ENCODE results near the gene SIK1. TPM values are rescaled to one million over a fixed set of nuclear protein-coding genes. Genes with fewer than 3 reads are reported as not detected.
"Not testable (repeated sequence)": the region's sequence is repeated elsewhere in the genome, so short reads cannot be mapped to it uniquely, and the experiment has no call there.

SIK1 gene
- total RNA-seq, 3 donors from 2014 or later (not counting 1 experiment from before 2014, with no cell fraction given), result 201 to 382 (median 203) TPM

DNA sequence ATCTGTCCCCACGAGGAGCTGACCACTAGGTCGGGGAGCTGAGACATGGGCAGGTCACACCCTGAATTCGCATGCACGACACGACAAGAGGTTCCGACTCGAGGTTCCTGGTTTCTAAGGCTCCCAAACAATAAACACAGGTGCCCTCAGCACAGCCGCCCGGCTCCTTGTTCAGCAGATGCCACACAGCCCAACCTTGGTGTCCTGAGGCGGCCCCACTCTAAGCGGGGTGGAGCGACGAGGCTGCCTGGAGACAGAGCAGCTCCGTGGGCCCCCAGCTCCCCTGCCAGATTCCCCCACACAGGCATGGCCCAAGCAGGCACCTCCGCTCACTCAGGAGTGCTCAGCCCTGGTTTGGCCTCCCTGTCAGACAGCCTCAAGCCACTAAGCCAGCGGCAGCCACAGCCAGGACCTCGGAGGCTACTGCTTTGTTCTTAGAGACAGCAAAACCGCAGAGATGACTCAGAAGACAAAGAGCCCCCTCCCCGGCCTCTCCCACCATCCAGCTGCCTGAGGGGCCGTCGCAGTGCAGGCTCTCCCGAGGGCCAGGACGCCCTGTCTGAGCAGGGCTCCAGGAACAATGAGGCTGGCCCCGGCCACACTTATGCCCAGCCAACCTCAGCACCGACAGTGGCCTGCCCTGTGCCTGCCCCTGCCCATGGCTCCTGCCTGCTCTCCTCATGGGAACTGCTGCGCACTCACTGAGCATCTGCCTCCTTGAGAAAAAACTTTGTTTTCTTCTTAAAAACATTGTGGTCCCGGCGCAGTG lies 14.7 kb downstream of the SIK1 start:
- H3K36me3 Mint-ChIP-seq; H3K4me3 ChIP-seq (ENCODE audit: low read length); H3K4me1 ChIP-seq (ENCODE audit: control insufficient read depth, insufficient read depth, low read length); H3K27ac ChIP-seq (ENCODE audit: low read length); H3K27me3 Mint-ChIP-seq (ENCODE audit: low read depth in 2 of 2); H3K9me3 Mint-ChIP-seq; DNase-seq; H3K27me3 ChIP-seq (ENCODE audit: control insufficient read depth, insufficient read depth, low read length); H3K4me3 Mint-ChIP-seq; H3K4me1 Mint-ChIP-seq; H3K36me3 ChIP-seq (ENCODE audit: control insufficient read depth, insufficient read depth, low read length); H3K27ac Mint-ChIP-seq; H3K9me3 ChIP-seq (ENCODE audit: control insufficient read depth, insufficient read depth, low read length); intact Hi-C loops (cut with micrococcal nuclease): not testable (repeated sequence)
- no CpG with 5 or more reads among the region's 28 CpGs for WGBS (ENCODE audit: insufficient coverage)
- ATAC-seq, result peak in 2 of 3 donors; percentile 36 to 55

DNA sequence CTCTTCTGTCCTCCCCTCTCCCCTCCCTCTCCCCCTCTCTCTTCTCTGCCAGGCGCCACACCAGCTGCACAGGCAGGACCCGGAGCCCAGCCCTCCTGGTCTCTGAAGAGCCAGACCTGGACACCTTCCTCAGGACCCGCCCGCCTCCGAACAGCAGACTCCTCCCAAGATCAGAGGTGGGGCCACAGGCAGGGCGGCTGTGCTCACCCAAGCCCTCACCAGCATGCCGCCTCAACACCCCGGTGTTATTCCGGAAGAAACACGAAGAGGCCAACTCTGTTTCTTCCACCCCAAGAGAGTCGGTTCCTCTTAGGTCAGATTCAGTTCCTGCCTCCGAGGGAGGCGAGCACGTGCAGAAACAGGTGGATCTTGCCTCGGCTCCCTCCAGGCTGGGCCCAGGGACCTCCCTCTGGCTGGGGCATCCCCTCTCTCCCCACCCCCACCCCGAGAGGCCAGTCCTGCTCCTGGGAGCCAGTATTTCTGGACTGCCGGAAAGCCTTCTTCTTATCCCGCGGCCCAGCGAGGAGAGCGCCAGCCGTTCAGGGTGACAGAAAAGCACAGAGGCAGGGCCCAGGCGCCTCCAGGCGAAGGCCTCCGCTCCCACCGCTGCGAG lies 16.4 kb downstream of the SIK1 start:
- H3K36me3 Mint-ChIP-seq; H3K27ac Mint-ChIP-seq; H3K9me3 Mint-ChIP-seq; H3K9me3 ChIP-seq (ENCODE audit: control insufficient read depth, insufficient read depth, low read length); H3K27ac ChIP-seq (ENCODE audit: low read length); H3K27me3 Mint-ChIP-seq (ENCODE audit: low read depth in 2 of 2); H3K4me1 Mint-ChIP-seq; H3K4me3 Mint-ChIP-seq; H3K4me3 ChIP-seq (ENCODE audit: low read length); intact Hi-C loops (cut with micrococcal nuclease); DNase-seq; H3K27me3 ChIP-seq (ENCODE audit: control insufficient read depth, insufficient read depth, low read length); H3K4me1 ChIP-seq (ENCODE audit: control insufficient read depth, insufficient read depth, low read length); H3K36me3 ChIP-seq (ENCODE audit: control insufficient read depth, insufficient read depth, low read length): not testable (repeated sequence)
- no CpG with 5 or more reads among the region's 27 CpGs for WGBS (ENCODE audit: insufficient coverage)
- peak; percentile 80 to 85 (median 84) for ATAC-seq

DNA sequence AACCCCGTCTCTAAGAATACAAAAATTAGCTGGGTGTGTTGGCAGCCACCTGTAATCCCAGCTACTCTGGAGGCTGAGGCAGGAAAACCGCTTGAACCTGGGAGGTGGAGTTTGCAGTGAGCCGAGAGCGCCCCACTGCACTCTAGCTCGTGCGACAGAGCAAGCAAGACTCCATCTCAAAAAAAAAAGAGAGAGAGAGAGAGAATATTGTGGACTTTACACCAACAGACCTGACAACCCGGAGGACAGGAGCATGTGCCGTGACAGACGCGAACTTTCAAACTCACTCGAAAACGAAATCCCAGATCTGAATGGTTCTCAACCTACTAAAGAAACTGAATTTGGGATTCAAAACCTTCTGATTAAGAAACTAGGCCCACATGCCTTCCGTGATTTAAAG lies 19.8 kb downstream of the SIK1 start:
- H3K4me3 ChIP-seq (ENCODE audit: low read length); H3K9me3 Mint-ChIP-seq; H3K27me3 Mint-ChIP-seq (ENCODE audit: low read depth in 2 of 2); H3K27me3 ChIP-seq (ENCODE audit: control insufficient read depth, insufficient read depth, low read length); DNase-seq; H3K4me1 Mint-ChIP-seq; H3K27ac Mint-ChIP-seq; H3K36me3 ChIP-seq (ENCODE audit: control insufficient read depth, insufficient read depth, low read length); H3K4me1 ChIP-seq (ENCODE audit: control insufficient read depth, insufficient read depth, low read length); intact Hi-C loops (cut with micrococcal nuclease); H3K9me3 ChIP-seq (ENCODE audit: control insufficient read depth, insufficient read depth, low read length); ATAC-seq; H3K36me3 Mint-ChIP-seq; H3K27ac ChIP-seq (ENCODE audit: low read length); H3K4me3 Mint-ChIP-seq: not testable (repeated sequence)
- WGBS (ENCODE audit: insufficient coverage), result no CpG with 5 or more reads among the region's 13 CpGs

DNA sequence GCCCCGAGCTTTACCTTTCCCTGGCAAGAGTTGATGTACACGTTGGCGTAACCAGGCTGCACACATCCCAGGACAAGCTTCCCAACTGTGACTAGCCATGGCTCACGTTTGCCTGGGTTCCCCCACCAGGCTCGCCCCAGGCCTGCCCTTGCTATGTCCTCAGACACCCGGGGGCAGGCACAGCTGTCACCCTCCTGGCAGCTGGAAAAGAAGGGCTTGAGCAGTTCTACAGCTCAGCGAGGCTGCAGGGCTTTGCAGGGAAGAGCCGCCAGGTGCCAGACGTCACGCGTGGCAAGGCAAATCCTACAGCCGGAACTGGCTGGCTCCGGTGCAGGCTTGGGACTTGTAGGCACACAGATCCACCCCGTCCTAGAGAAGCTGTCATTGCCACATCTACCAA lies 22.5 kb downstream of the SIK1 start:
- H3K36me3 Mint-ChIP-seq; intact Hi-C loops (cut with micrococcal nuclease); H3K4me1 ChIP-seq (ENCODE audit: control insufficient read depth, insufficient read depth, low read length); H3K4me3 Mint-ChIP-seq; H3K27me3 Mint-ChIP-seq (ENCODE audit: low read depth in 2 of 2); H3K4me3 ChIP-seq (ENCODE audit: low read length); ATAC-seq; H3K36me3 ChIP-seq (ENCODE audit: control insufficient read depth, insufficient read depth, low read length); DNase-seq; H3K27ac ChIP-seq (ENCODE audit: low read length); H3K9me3 Mint-ChIP-seq; H3K4me1 Mint-ChIP-seq; H3K27ac Mint-ChIP-seq; H3K9me3 ChIP-seq (ENCODE audit: control insufficient read depth, insufficient read depth, low read length); H3K27me3 ChIP-seq (ENCODE audit: control insufficient read depth, insufficient read depth, low read length): not testable (repeated sequence)
- no CpG with 5 or more reads among the region's 14 CpGs for WGBS (ENCODE audit: insufficient coverage)

DNA sequence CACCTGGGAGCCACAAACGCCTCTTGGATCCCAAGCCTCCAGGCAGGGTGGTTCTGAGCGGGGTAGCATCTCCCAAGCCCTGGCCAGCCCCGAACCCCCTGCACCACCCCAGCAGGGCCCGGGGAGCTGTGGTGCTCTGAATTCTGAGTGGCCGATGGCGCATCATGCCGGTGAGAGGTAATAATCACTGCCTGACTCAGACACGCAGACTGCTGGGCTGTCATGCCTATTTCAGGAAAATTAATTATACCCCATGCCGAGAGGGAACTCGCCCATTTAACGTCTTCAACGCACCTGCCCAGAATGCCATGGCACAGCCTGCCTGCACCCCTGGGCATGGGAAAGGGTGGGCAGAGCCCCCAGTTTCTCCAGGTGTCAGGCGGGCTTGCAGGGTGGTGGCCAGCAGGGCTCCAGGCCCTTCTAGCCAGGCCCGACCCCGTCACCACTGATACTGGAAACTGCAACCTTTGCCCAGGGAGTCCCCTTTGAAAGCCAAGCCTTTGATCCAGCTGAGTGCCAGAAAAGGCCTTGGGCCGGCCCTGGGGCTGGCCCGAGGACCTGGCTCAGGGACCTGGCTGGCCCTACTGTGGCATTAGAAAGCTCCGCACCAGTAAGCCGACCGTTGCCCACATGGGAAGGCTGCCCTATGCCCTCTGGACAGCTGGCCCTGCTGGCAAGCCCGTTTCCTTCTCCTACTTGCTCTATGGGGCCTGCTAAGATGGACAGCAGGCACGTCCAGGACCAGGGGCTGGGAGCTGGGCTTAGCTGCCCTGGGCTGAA lies 23.1 kb downstream of the SIK1 start:
- H3K4me1 Mint-ChIP-seq; H3K9me3 ChIP-seq (ENCODE audit: control insufficient read depth, insufficient read depth, low read length); H3K27ac ChIP-seq (ENCODE audit: low read length); H3K36me3 ChIP-seq (ENCODE audit: control insufficient read depth, insufficient read depth, low read length); H3K27ac Mint-ChIP-seq; DNase-seq; H3K4me3 ChIP-seq (ENCODE audit: low read length); H3K27me3 ChIP-seq (ENCODE audit: control insufficient read depth, insufficient read depth, low read length); ATAC-seq; H3K9me3 Mint-ChIP-seq; H3K27me3 Mint-ChIP-seq (ENCODE audit: low read depth in 2 of 2); H3K4me1 ChIP-seq (ENCODE audit: control insufficient read depth, insufficient read depth, low read length); H3K4me3 Mint-ChIP-seq; intact Hi-C loops (cut with micrococcal nuclease); H3K36me3 Mint-ChIP-seq: not testable (repeated sequence)
- WGBS (ENCODE audit: insufficient coverage), result no CpG with 5 or more reads among the region's 22 CpGs

DNA sequence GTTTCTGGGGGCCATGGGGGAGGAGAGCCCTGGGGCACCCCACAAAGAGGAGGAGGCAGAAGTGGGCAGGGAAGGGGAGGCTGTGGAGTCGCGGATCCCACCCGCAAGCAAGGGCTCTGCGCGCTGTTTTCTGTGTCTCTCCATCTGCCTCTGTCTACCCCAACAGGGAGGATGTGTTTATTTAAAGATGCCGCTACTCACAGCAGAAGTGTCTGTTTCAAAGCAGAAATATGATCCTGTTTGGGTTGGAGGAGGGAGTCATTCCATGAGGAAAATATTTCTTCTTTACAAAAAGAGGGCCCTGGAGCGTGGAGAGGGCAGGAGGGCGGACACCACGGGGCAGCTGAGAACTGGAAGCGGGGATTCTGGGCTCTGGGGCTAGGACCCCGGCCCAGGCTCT lies 25.8 kb downstream of the SIK1 start:
- H3K4me1 ChIP-seq (ENCODE audit: control insufficient read depth, insufficient read depth, low read length); ATAC-seq; H3K36me3 ChIP-seq (ENCODE audit: control insufficient read depth, insufficient read depth, low read length); H3K36me3 Mint-ChIP-seq; H3K4me3 Mint-ChIP-seq; H3K4me1 Mint-ChIP-seq; H3K27me3 ChIP-seq (ENCODE audit: control insufficient read depth, insufficient read depth, low read length); H3K27me3 Mint-ChIP-seq (ENCODE audit: low read depth in 2 of 2); H3K27ac ChIP-seq (ENCODE audit: low read length); DNase-seq; H3K4me3 ChIP-seq (ENCODE audit: low read length); H3K27ac Mint-ChIP-seq; intact Hi-C loops (cut with micrococcal nuclease); H3K9me3 Mint-ChIP-seq; H3K9me3 ChIP-seq (ENCODE audit: control insufficient read depth, insufficient read depth, low read length): not testable (repeated sequence)
- WGBS (ENCODE audit: insufficient coverage), result no CpG with 5 or more reads among the region's 11 CpGs

DNA sequence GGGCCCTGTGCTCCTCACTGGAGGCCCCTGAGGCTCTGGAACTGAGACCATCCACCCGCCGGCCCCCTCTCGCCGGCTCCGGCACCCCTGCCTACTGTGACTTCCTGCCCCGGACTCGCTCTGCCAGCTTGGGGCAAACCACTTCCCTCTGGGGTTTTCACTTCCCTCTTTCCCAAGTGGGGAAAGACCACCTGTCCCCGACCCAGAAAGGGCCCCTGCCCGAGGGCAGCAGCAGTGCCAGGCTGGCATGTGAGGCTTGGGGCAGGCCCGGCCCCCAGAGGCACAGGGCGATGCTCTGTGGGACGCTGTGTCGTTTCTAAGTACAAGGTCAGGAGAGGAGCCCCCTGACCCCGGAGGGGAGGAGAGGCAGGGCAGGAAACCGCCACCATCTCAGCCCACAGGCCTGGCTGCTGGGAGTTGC lies 27.3 kb downstream of the SIK1 start:
- H3K4me1 ChIP-seq (ENCODE audit: control insufficient read depth, insufficient read depth, low read length); H3K27me3 Mint-ChIP-seq (ENCODE audit: low read depth in 2 of 2); H3K9me3 Mint-ChIP-seq; H3K4me3 ChIP-seq (ENCODE audit: low read length); intact Hi-C loops (cut with micrococcal nuclease); H3K4me1 Mint-ChIP-seq; H3K27ac Mint-ChIP-seq; H3K36me3 ChIP-seq (ENCODE audit: control insufficient read depth, insufficient read depth, low read length); H3K36me3 Mint-ChIP-seq; DNase-seq; H3K4me3 Mint-ChIP-seq; H3K27me3 ChIP-seq (ENCODE audit: control insufficient read depth, insufficient read depth, low read length); H3K9me3 ChIP-seq (ENCODE audit: control insufficient read depth, insufficient read depth, low read length); H3K27ac ChIP-seq (ENCODE audit: low read length): not testable (repeated sequence)
- ATAC-seq, result peak; percentile 54 to 61 (median 61)
- no CpG with 5 or more reads among the region's 15 CpGs for WGBS (ENCODE audit: insufficient coverage)
